ENCODE results near the gene EHD1.

GRCh38 chr11:64888406-64888728 is 9.9 kb upstream of the EHD1 start:
- no peak for TF ChIP-seq CTCF (conservative IDR thresholded peaks at IDR 0.05 in 1 of 2, IDR thresholded peaks at IDR 0.05 in 1 of 2; ENCODE audit: extremely low read depth in 1 of 2, insufficient read depth in 1 of 2, low read depth in 1 of 2, low read length in 2 of 2)
- TF ChIP-seq EZH2 (IDR thresholded peaks at IDR 0.05; ENCODE audit: borderline replicate concordance, low read length): no peak
